HG03175 (cell line): ENCODE data around the gene PIBF1.
"Not testable (repeated sequence)": the region's sequence is repeated elsewhere in the genome, so short reads cannot be mapped to it uniquely, and the experiment has no call there.

ENCODE experiments used
- ATAC-seq: cut with Tn5 transposase; IDR thresholded peaks from one replicate; pipeline ENCODE4 v1.9.1; 2021; ENCODE audit warnings: mild to moderate bottlenecking, moderate library complexity; ENCODE audit not compliant: unreplicated experiment

Gene PIBF1

GRCh38 chr13:72820156-72820897, 38.4 kb downstream of the PIBF1 start:
- ATAC-seq: no peak

- no peak for ATAC-seq
Measured at GRCh38 chr13:72820898-72821279, 39.0 kb downstream of the PIBF1 start.

DNA sequence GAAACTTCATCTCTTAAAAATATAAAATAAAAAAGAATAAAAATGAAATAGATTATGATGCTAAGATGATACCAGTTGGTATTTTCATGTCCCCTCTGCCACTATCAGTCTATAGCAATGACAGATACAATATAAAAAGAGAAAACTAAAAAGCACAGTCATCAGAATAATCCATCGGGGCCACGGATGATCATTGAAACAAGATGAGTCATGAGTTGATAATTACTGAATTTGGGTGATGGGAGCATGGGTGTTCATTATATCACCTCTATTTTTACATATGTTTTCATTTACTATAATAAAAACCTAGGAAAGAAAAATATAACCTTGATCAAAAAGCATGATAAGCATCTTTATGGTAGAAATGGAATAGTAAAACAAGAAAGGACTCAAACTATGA, 41.1 kb downstream of the PIBF1 start:
- no peak for ATAC-seq

GRCh38 chr13:72823724-72824123, 41.8 kb downstream of the PIBF1 start:
- ATAC-seq: no peak

DNA sequence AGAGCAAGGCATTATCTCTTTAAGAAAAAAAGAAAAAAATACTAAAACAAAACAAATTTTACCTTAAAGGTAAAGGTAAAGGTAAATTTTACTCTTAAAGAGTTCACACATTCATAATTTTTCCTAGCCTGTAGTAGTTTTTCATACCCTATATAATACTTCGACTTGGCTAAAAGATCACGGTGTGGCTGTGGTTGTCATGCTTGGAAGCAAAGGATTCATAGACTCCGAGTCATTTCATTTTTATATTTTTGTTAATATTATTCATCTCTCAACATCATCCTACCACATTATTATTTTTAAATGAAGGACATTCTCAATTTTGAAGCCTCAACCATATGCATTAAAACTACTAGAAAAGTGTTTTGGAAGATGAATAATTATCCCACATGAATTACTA, 52.7 kb downstream of the PIBF1 start:
- ATAC-seq: no peak

DNA sequence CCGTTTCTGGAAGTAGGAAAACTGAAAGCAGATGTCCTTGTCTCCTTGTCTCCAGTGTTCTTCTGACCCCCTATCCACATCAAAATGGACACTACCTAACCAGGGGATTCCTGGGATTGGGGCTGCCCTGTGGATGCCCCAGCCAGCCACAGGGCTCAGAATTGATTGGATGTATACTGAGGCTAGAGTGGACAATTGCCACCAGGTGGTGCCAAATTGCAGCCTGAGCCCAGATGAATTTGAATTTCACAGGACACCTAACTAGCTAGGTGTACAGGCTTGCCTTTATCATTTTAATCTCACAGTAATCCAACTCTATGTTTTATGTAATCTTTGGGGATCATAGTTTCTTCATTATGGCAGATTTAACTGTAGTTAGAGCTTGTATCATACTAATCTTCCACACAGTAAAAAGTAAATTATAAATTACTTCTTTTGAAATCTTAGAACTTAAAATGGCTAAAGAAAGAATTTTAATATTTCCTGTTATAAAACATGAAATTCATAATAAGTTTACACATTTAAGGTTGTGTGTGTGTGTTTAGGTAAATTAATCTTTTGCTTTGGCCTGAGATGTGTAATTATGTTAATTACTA, 58.0 kb downstream of the PIBF1 start:
- peak; percentile 95 for ATAC-seq

DNA sequence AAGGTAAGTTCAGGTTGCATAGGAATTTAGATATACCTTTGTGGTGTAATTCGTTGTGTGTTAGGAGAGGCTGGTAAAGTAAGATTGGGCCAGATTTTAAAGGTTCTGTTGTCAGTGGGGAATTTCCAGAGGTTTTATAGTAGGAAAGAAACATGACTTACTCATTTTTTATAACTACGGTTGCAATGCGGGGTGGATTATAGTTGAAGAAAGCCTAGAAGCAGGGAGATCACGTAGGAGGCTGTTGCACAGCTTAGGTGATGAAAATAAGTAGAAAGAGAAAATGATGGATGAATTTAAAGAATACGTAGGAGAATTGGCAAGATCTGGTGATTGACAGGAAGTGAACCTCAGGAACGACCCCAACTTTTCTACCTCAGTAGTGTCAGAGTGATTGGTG, 61.1 kb downstream of the PIBF1 start:
- no peak for ATAC-seq

DNA sequence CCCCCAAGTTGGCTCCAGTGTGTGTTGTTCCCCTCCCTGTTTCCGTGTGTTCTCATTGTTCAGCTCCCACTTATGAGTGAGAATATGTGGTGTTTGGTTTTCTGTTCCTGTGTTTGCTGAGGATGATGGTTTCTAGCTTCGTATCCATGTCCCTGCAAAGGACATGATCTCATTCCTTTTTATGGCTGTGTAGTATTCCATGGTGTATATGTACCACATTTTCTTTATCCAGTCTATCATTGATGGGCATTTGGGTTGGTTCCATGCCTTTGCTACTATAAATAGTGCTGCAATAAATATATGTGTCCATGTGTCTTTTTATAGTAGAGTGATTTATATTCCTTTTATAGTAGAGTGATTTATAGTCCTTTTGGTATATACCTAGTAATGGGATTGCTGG, 63.2 kb downstream of the PIBF1 start:
- ATAC-seq: not testable (repeated sequence)

DNA sequence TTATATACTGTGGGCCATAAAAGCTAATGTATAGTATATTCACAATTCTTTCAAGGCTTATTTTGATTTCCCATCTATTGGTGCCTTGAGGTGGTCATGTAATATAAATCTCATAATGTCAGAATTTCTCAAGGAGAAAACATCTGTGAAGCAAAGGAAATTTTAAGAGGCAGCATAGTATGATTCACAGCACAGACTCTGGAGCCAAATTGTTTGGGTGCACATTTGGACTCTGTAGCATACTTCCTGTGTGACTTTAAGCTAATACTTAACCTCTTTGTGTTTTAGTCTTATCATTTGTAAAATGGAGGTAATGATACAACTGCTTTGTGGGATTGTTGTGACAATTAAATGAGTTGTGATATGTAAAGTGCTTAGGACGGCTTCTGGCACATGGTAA, 67.6 kb downstream of the PIBF1 start:
- ATAC-seq: no peak

GRCh38 chr13:72850959-72851677, 69.2 kb downstream of the PIBF1 start:
- no peak for ATAC-seq

- no peak for ATAC-seq
Measured at GRCh38 chr13:72851678-72852014, 69.7 kb downstream of the PIBF1 start.

GRCh38 chr13:72852207-72852606, 70.3 kb downstream of the PIBF1 start:
- ATAC-seq: no peak

- ATAC-seq: no peak
Measured at GRCh38 chr13:72853000-72853399, 71.1 kb downstream of the PIBF1 start.

DNA sequence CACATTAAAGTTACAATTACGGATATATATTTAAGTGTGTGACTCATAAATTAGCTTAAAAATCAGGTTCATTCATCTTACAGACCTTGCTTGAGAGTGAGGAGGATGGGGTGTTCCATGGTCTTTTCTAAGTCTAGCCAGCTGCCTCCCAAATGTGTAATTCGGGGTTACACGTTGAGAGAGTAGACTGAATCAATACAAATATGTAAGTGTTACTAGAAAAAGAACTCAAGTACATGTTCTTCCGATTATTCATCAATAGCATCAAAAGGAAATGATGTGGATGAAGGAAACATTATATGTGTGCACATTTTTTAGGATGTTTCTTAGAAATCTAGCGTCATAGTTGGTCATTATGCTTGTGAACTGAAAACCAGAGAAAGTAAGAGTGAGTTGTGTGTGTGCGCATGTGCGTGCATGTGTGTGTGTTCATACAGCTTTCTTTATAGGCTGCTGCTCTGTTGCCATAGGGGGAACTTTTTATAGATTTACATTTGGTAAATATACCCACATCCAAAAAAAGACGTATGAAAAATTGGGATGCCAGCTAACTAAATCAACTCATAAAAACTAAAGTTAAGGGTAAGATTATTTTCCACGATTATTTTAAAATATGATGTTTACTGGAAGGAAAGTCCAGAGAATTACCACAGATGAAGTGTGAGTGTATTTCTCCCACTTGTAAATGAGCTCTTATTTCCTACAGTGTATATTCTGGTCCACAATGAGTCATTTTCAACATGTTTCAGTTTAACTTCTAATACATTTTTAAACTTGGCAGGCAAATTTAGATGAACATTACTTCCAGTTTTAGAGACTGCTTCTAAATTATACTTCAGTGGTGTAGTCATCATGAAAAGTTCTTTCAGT, 82.4 kb downstream of the PIBF1 start:
- ATAC-seq: peak; percentile 86

- ATAC-seq: no peak
Measured at GRCh38 chr13:72868229-72868628, 86.3 kb downstream of the PIBF1 start.

DNA sequence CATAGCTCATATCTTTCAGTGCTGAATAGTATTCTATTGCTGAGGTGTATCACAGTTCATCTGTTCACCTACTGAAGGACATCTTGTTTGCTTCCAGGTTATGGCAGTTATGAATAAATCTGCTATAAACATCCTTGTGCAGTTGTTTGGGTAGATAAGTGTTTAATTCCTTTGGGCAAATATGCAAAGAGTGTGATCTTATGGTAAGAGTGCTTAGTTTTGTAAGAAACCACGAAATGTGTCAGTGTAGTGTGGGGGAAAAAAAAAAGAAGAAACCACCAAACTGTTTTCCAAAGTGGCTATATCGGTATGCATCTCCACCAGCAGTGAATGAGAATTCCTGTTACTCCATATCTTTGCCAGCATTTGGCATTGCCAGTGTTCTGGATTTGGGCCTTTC, 93.3 kb downstream of the PIBF1 start:
- ATAC-seq: no peak

- no peak for ATAC-seq
Measured at GRCh38 chr13:72884101-72884500, 102.2 kb downstream of the PIBF1 start.

- no peak for ATAC-seq
Measured at GRCh38 chr13:72886272-72887067, 104.5 kb downstream of the PIBF1 start.

DNA sequence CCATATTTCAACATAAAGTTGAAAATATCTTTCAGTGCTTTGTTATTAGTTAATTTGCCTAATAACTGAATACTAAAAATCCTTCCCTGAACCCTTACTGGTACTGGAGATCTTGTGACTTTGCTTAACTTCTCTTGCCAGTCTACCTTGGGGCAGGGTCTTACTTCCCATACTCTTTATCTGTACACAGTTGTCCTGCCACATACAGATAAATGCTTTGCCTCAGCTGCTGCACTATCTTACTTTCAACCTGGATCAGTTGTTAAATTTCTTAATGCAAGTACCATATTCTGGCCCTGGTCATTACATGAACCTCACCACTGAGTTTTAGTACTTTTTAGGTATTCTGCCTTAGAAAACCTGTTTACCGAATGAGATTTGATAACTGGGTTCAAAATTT, 107.6 kb downstream of the PIBF1 start:
- ATAC-seq: no peak

DNA sequence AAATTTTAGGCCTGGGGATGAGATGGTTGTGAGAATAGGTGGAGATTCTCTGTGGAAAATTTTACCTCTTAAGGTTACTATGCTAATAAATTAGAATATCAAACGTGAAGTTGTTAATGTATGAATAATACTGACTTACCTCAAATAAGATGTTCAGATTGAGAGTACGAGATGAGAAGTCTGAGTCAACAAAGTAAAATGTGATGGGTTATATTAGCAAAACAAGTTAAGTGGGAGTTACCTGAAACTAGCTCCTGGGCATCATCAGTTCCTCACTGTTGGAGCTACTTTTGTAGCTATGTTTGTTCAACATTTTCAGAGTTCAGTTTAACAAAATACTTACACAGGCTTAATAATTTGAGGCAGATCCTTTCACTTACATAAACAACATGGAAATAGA, 108.6 kb downstream of the PIBF1 start:
- no peak for ATAC-seq

DNA sequence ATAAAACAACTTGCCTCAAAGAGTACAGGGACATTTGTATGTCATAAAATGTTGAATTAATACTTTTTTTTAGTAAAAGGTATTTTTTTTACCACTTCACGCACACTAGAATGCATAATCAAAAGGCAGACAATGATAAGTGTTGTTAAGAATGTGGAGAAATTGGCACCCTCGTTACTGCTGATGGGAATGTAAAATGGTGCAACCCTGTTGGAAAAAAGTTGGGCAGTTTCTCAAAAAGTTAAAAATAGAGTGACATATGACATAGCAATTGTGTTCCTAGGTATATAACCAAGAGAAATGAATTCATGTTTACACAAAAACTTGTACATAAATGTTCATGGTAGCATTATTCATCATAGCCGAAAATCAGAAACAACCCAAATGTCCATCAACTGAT, 109.5 kb downstream of the PIBF1 start:
- no peak for ATAC-seq
